Fibroblast of mammary gland (primary cell): Measurements from ENCODE around the gene TRABD2A.

Source experiments
- DNase-seq: peaks from one replicate; pipeline ENCODE4 v3.0.0-alpha.2; 2010; ENCODE audit warnings: low read depth
- H3K4me3 ChIP-seq: 2 replicates; pipeline ENCODE4 v1.5.1; 2011; ENCODE audit warnings: low read depth, mild to moderate bottlenecking, low read length, moderate library complexity; ENCODE audit not compliant: control insufficient read depth
- CTCF ChIP-seq: conservative IDR thresholded peaks from 2 replicates; pipeline ENCODE4 v1.5.1; 2011; ENCODE audit warnings: low read depth, low read length, inconsistent platforms; ENCODE audit not compliant: control insufficient read depth, insufficient read depth

Gene TRABD2A

GRCh38 chr2:84862006-84862405 lies 18.9 kb downstream of the TRABD2A start:
- H3K4me3 ChIP-seq = no peak overlapping the region
- no peak for DNase-seq
- TF ChIP-seq CTCF = no peak

- TF ChIP-seq CTCF = no peak
- no peak overlapping the region for H3K4me3 ChIP-seq
- no peak for DNase-seq
Measured at GRCh38 chr2:84861539-84861938, 19.3 kb downstream of the TRABD2A start.

GRCh38 chr2:84858937-84859336 lies 21.9 kb downstream of the TRABD2A start:
- TF ChIP-seq CTCF = no peak
- no peak overlapping the region for H3K4me3 ChIP-seq
- DNase-seq = no peak

GRCh38 chr2:84858123-84858522 lies 22.8 kb downstream of the TRABD2A start:
- TF ChIP-seq CTCF = peak; percentile 12
- no peak for DNase-seq
- H3K4me3 ChIP-seq = no peak overlapping the region

- H3K4me3 ChIP-seq = no peak overlapping the region
- DNase-seq = no peak
- TF ChIP-seq CTCF = no peak
Measured at GRCh38 chr2:84857566-84857965, 23.3 kb downstream of the TRABD2A start.

- DNase-seq = no peak
- H3K4me3 ChIP-seq = no peak overlapping the region
- TF ChIP-seq CTCF = no peak
Measured at GRCh38 chr2:84856787-84857186, 24.1 kb downstream of the TRABD2A start.

- no peak for TF ChIP-seq CTCF
- DNase-seq = no peak
- H3K4me3 ChIP-seq = no peak overlapping the region
Measured at GRCh38 chr2:84855731-84856130, 25.2 kb downstream of the TRABD2A start.
